ENCODE data around the gene CDKN2AIPNL. TPM values are rescaled to one million over a fixed set of nuclear protein-coding genes. Genes with fewer than 3 reads are reported as not detected.

The CDKN2AIPNL gene, protein sequence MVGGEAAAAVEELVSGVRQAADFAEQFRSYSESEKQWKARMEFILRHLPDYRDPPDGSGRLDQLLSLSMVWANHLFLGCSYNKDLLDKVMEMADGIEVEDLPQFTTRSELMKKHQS
- 10 to 100 TPM; 36.1 to 42.0 TPM for total RNA-seq

DNA sequence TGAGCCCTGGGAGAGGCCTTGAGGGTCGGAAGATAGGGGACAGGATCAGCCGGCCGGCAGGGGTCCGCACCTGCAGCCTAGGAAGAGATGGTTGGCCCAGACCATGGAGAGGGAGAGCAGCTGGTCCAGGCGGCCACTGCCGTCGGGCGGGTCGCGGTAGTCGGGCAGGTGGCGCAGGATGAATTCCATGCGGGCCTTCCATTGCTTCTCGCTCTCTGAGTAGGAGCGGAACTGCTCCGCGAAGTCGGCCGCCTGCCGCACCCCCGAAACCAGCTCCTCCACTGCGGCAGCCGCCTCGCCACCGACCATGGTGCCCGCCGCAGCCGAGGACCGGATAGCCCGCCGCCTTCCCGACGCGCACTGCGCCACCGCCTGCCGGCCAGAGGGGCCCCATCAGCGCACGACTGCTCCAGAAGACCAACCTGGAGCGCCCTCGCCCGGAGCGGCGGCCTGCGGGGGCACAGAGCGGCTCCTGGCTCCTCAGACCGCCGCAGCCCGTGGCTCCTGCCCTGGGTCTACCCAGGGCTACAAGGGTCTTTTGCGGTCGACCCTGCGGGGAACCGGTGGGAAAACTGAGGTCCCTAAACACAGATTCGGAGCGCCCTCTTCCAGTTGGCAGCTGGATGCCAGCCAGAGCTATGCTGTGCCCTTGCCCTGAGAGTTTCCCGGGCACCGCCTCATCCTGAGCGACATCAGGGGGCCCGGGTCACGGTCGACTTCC, at the start of gene CDKN2AIPNL:
CDKN2AIPNL (minus strand) TSS at position 336 of the 721 bp plus-strand sequence; CDS start at position 309, 27 bp downstream.
- peak; percentile 95 for DNase-seq
- H3K27me3 Mint-ChIP-seq, result no peaks in the 10 kb centered on the region
- POLR2A ChIA-PET, result interaction anchor here (0.6 to 1.4 kb wide), 6 partner anchors 40 to 179 kb away, joined by 3 to 5 read pairs (median 4); partner anchors contain the start of gene UBE2B
- H3K4me1 Mint-ChIP-seq, result peaks cover 35% of the 10 kb centered on the region
- no peaks in the 10 kb centered on the region for H3K9me3 Mint-ChIP-seq (ENCODE audit: low read depth)
- H3K4me3 Mint-ChIP-seq, result peak within 1 kb of the TSS; percentile 96
- CTCF ChIA-PET, result interaction anchor here (0.6 to 2.3 kb wide), 30 partner anchors 16 to 492 kb away, joined by 3 to 13 read pairs (median 4); partner anchors contain the start of genes JADE2 and UBE2B
- H3K36me3 Mint-ChIP-seq (ENCODE audit: low read depth), result peaks cover 2% of the 10 kb centered on the region
- intact Hi-C loops (cut with DNase I, micrococcal nuclease), result loop anchor here (1.0 to 10.0 kb wide), 11 partner anchors 26 to 326 kb away; partner anchors contain the start of genes CAMLG (in 1 of the 2), JADE2 (in 1 of the 2) and UBE2B (in 1 of the 2)
- peak; percentile 100 for ATAC-seq
- H3K27ac Mint-ChIP-seq, result peak within 1 kb of the TSS; percentile 92

- Mint-ChIP-seq H3K9me3 (ENCODE audit: low read depth) (no peaks in the 10 kb centered on the region), H3K4me1 (peaks cover 3% of the 10 kb centered on the region), H3K27me3 (no peaks in the 10 kb centered on the region), H3K4me3 (no peak overlapping the region), H3K36me3 (ENCODE audit: low read depth) (no peaks in the 10 kb centered on the region), H3K27ac (no peak overlapping the region)
- no peak for ATAC-seq
- no peak for DNase-seq
- ChIA-PET POLR2A (no interaction called here), CTCF (no interaction called here)
- intact Hi-C loops (cut with DNase I, micrococcal nuclease), result no loop called here
Measured at GRCh38 chr5:134460551-134460950, 48.9 kb upstream of the CDKN2AIPNL start.

GRCh38 chr5:134459491-134459890, 47.8 kb upstream of the CDKN2AIPNL start:
- ChIA-PET CTCF (interaction anchor here (1.2 kb wide), 1 partner anchor 8 kb away, joined by 3 read pairs; no protein-coding TSS in a partner anchor), POLR2A (no interaction called here)
- no peak overlapping the region for H3K4me3 Mint-ChIP-seq
- H3K36me3 Mint-ChIP-seq (ENCODE audit: low read depth), result no peaks in the 10 kb centered on the region
- H3K4me1 Mint-ChIP-seq, result no peaks in the 10 kb centered on the region
- DNase-seq (no peak), ATAC-seq (no peak)
- no peaks in the 10 kb centered on the region for H3K27me3 Mint-ChIP-seq
- intact Hi-C loops (cut with DNase I, micrococcal nuclease), result no loop called here
- no peak overlapping the region for H3K27ac Mint-ChIP-seq
- H3K9me3 Mint-ChIP-seq (ENCODE audit: low read depth), result no peaks in the 10 kb centered on the region

GRCh38 chr5:134459010-134459403, 47.3 kb upstream of the CDKN2AIPNL start:
- no peak for ATAC-seq
- Mint-ChIP-seq H3K36me3 (ENCODE audit: low read depth) (no peaks in the 10 kb centered on the region), H3K27me3 (no peaks in the 10 kb centered on the region), H3K27ac (no peak overlapping the region), H3K4me3 (no peak overlapping the region), H3K9me3 (ENCODE audit: low read depth) (no peaks in the 10 kb centered on the region), H3K4me1 (no peaks in the 10 kb centered on the region)
- ChIA-PET POLR2A (no interaction called here), CTCF (interaction anchor here (1.2 kb wide), 1 partner anchor 9 kb away, joined by 3 read pairs; no protein-coding TSS in a partner anchor)
- no peak for DNase-seq
- intact Hi-C loops (cut with DNase I, micrococcal nuclease), result no loop called here

DNA sequence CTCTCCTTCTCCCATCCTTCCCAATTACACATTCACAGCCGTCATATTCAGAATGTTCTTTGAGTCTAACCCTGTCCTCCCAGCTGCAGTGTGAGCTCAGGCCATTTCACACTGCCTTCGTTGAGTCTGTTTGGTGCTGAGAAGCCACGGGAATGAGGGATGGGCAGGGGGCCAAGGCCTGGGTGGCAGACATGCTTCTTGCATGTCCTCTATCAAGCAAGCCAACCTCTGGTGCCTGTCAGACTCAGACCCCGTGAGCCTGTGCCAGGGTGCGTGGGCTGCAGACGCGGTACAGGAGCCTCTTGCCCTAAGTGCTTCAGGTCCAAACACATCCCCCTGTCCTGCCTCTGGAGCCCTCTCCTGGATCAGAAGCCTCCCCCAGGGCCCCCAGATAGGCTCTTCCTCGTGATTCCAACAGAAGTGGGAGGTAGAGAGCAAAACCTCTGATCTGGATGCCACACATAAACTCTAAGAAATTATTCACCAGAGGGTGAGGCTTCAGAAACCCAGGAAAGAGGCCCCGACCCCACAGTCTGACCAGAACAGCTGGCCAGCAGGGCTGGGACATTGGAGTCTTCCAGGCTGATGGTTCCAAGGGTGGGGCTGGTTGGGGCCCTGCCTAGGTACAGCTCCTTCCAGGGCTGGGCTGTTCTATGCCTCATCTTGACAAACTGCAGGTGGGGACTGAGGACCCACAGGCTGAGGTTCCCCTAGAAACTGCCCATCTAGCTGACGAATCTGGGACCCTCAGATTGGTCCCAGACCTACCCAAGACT, 46.7 kb upstream of the CDKN2AIPNL start:
- Mint-ChIP-seq H3K27ac (no peak overlapping the region), H3K36me3 (ENCODE audit: low read depth) (no peaks in the 10 kb centered on the region), H3K4me3 (no peak overlapping the region), H3K27me3 (no peaks in the 10 kb centered on the region), H3K4me1 (no peaks in the 10 kb centered on the region), H3K9me3 (ENCODE audit: low read depth) (no peaks in the 10 kb centered on the region)
- ChIA-PET CTCF (no interaction called here), POLR2A (no interaction called here)
- DNase-seq (no peak), ATAC-seq (no peak)
- intact Hi-C loops (cut with DNase I, micrococcal nuclease), result no loop called here

DNA sequence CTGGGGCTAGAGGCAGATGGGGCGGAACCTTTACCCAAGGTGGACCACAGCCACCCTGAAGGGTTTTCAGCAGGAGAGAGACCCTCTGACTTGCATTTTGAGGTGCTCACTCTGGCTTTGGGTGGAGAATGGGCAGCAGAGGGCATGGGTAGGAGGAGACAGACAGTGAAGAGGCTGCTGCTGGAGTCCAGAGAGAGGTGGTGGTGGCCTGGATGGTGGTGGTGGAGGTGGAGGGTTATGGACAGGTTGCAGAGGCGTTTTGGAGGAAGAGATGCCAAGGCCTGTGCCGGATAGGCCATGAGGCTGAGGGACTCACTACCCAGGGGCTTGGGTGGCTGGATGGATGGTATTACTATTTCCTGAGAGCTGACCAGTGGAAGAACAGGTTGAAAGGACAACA, 46.1 kb upstream of the CDKN2AIPNL start:
- ChIA-PET POLR2A (no interaction called here), CTCF (no interaction called here)
- no peaks in the 10 kb centered on the region for H3K27me3 Mint-ChIP-seq
- no peak overlapping the region for H3K4me3 Mint-ChIP-seq
- no peaks in the 10 kb centered on the region for H3K36me3 Mint-ChIP-seq (ENCODE audit: low read depth)
- ATAC-seq, result no peak
- no peak overlapping the region for H3K27ac Mint-ChIP-seq
- H3K4me1 Mint-ChIP-seq, result no peaks in the 10 kb centered on the region
- intact Hi-C loops (cut with DNase I, micrococcal nuclease), result no loop called here
- H3K9me3 Mint-ChIP-seq (ENCODE audit: low read depth), result no peaks in the 10 kb centered on the region
- no peak for DNase-seq

DNA sequence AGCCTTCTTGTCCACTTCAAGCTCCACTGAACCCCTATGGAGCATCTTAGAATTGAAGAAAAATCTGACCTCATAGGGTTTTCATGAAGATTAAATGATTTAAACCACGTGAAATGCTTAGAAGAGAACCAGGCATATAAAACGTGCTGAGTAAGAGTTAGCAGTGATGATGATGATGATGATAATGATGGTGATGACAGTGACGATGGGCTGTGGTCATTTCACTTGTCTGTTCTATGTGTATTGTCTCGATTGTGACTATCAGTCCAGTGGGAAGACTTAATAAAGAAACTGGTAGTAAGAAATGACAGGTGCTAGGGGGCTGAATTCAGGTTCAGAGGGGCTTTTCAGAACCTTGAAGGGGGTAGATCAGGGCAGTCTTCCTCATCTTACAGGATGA, 45.1 kb upstream of the CDKN2AIPNL start:
- Mint-ChIP-seq H3K27me3 (no peaks in the 10 kb centered on the region), H3K9me3 (ENCODE audit: low read depth) (no peaks in the 10 kb centered on the region), H3K36me3 (ENCODE audit: low read depth) (no peaks in the 10 kb centered on the region), H3K4me3 (no peak overlapping the region), H3K27ac (no peak overlapping the region), H3K4me1 (no peaks in the 10 kb centered on the region)
- ATAC-seq, result no peak
- ChIA-PET CTCF (interaction anchor here (0.5 kb wide), 1 partner anchor 45 kb away, joined by 4 read pairs; the partner anchor contains the start of gene CDKN2AIPNL), POLR2A (no interaction called here)
- DNase-seq, result no peak
- intact Hi-C loops (cut with DNase I, micrococcal nuclease), result no loop called here

DNA sequence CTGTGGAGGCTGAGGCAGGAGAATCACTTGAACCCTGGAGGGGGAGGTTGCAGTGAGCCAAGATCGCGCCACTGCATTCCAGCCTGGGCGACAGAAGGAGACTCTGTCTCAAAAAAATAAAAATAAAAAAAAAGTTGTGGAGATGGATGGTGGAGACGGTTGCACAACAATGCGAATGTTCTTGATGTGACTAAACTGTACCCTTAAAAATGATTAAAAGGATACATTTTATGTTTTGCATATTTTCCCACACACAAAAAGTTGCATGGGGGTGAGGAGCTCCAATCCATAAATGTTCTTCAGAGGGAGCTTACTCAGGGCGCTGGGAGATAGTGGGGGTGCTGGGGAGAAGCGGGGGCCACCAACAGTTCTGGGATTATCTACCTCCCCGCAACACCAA, 43.8 kb upstream of the CDKN2AIPNL start:
- no peaks in the 10 kb centered on the region for H3K36me3 Mint-ChIP-seq (ENCODE audit: low read depth)
- H3K4me1 Mint-ChIP-seq, result no peaks in the 10 kb centered on the region
- CTCF ChIA-PET, result interaction anchor here (1.1 kb wide), 1 partner anchor 44 kb away, joined by 3 read pairs; the partner anchor contains the start of gene CDKN2AIPNL
- H3K27ac Mint-ChIP-seq, result no peak overlapping the region
- no peaks in the 10 kb centered on the region for H3K27me3 Mint-ChIP-seq
- POLR2A ChIA-PET, result no interaction called here
- H3K4me3 Mint-ChIP-seq, result no peak overlapping the region
- ATAC-seq (no peak), DNase-seq (no peak)
- no peaks in the 10 kb centered on the region for H3K9me3 Mint-ChIP-seq (ENCODE audit: low read depth)
- intact Hi-C loops (cut with DNase I, micrococcal nuclease), result no loop called here

- DNase-seq (no peak), ATAC-seq (no peak)
- Mint-ChIP-seq H3K36me3 (ENCODE audit: low read depth) (no peaks in the 10 kb centered on the region), H3K4me3 (no peak overlapping the region), H3K4me1 (no peaks in the 10 kb centered on the region), H3K9me3 (ENCODE audit: low read depth) (no peaks in the 10 kb centered on the region), H3K27me3 (no peaks in the 10 kb centered on the region), H3K27ac (no peak overlapping the region)
- CTCF ChIA-PET, result interaction anchor here (1.0 kb wide), 1 partner anchor 125 kb away, joined by 5 read pairs; no protein-coding TSS in a partner anchor
- POLR2A ChIA-PET, result no interaction called here
- intact Hi-C loops (cut with DNase I, micrococcal nuclease), result no loop called here
Measured at GRCh38 chr5:134453016-134453415, 41.3 kb upstream of the CDKN2AIPNL start.

- Mint-ChIP-seq H3K4me3 (no peak overlapping the region), H3K4me1 (no peaks in the 10 kb centered on the region), H3K36me3 (ENCODE audit: low read depth) (no peaks in the 10 kb centered on the region), H3K9me3 (ENCODE audit: low read depth) (no peaks in the 10 kb centered on the region), H3K27me3 (no peaks in the 10 kb centered on the region), H3K27ac (no peak overlapping the region)
- intact Hi-C loops (cut with DNase I, micrococcal nuclease), result no loop called here
- no peak for DNase-seq
- ATAC-seq, result peak; percentile 36
- CTCF ChIA-PET, result interaction anchor here (0.6 to 1.0 kb wide), 2 partner anchors 16 to 164 kb away, joined by 3 to 7 read pairs; no protein-coding TSS in a partner anchor
- POLR2A ChIA-PET, result no interaction called here
Measured at GRCh38 chr5:134451936-134452505, 40.3 kb upstream of the CDKN2AIPNL start.

- intact Hi-C loops (cut with DNase I, micrococcal nuclease), result no loop called here
- POLR2A ChIA-PET, result interaction anchor here (1.0 kb wide), 1 partner anchor 15 kb away, joined by 3 read pairs; no protein-coding TSS in a partner anchor
- no peak overlapping the region for H3K27ac Mint-ChIP-seq
- no peaks in the 10 kb centered on the region for H3K4me1 Mint-ChIP-seq
- H3K9me3 Mint-ChIP-seq (ENCODE audit: low read depth), result no peaks in the 10 kb centered on the region
- H3K27me3 Mint-ChIP-seq, result no peaks in the 10 kb centered on the region
- DNase-seq, result no peak
- H3K36me3 Mint-ChIP-seq (ENCODE audit: low read depth), result no peaks in the 10 kb centered on the region
- CTCF ChIA-PET, result interaction anchor here (1.0 kb wide), 1 partner anchor 15 kb away, joined by 3 read pairs; no protein-coding TSS in a partner anchor
- no peak overlapping the region for H3K4me3 Mint-ChIP-seq
- ATAC-seq, result no peak
Measured at GRCh38 chr5:134451225-134451935, 39.7 kb upstream of the CDKN2AIPNL start.
